ENCODE measurements around the gene RFC2. TPM values are rescaled to one million over a fixed set of nuclear protein-coding genes. Genes with fewer than 3 reads are reported as not detected.

Gene RFC2
- total and polyA plus RNA-seq, 2 of the 8 experiments (the other 6 are each of a cell fraction or from before 2014, with no cell fraction given), result 52.9 to 85.4 TPM

DNA sequence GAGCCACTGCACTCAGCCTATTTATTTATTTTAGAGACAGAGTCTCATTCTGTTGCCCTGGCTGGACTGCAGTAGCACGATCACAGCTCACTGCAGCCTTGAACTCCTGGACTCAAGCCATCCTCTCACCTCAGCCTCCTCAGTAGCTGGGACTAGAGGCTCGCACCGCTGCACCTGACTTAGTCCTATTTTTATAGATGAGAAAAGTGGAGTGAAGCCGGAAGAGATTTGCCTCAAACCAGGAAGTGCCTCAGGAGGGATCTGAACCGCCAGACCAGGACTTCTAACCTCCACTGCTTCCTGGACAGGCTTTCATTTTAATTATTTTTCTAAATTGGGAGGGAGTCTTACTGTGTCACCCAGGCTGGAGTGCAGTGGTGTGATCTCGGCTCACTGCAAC, 17.5 kb upstream of the RFC2 start (continued):
- TF ChIP-seq, protein P1, sequence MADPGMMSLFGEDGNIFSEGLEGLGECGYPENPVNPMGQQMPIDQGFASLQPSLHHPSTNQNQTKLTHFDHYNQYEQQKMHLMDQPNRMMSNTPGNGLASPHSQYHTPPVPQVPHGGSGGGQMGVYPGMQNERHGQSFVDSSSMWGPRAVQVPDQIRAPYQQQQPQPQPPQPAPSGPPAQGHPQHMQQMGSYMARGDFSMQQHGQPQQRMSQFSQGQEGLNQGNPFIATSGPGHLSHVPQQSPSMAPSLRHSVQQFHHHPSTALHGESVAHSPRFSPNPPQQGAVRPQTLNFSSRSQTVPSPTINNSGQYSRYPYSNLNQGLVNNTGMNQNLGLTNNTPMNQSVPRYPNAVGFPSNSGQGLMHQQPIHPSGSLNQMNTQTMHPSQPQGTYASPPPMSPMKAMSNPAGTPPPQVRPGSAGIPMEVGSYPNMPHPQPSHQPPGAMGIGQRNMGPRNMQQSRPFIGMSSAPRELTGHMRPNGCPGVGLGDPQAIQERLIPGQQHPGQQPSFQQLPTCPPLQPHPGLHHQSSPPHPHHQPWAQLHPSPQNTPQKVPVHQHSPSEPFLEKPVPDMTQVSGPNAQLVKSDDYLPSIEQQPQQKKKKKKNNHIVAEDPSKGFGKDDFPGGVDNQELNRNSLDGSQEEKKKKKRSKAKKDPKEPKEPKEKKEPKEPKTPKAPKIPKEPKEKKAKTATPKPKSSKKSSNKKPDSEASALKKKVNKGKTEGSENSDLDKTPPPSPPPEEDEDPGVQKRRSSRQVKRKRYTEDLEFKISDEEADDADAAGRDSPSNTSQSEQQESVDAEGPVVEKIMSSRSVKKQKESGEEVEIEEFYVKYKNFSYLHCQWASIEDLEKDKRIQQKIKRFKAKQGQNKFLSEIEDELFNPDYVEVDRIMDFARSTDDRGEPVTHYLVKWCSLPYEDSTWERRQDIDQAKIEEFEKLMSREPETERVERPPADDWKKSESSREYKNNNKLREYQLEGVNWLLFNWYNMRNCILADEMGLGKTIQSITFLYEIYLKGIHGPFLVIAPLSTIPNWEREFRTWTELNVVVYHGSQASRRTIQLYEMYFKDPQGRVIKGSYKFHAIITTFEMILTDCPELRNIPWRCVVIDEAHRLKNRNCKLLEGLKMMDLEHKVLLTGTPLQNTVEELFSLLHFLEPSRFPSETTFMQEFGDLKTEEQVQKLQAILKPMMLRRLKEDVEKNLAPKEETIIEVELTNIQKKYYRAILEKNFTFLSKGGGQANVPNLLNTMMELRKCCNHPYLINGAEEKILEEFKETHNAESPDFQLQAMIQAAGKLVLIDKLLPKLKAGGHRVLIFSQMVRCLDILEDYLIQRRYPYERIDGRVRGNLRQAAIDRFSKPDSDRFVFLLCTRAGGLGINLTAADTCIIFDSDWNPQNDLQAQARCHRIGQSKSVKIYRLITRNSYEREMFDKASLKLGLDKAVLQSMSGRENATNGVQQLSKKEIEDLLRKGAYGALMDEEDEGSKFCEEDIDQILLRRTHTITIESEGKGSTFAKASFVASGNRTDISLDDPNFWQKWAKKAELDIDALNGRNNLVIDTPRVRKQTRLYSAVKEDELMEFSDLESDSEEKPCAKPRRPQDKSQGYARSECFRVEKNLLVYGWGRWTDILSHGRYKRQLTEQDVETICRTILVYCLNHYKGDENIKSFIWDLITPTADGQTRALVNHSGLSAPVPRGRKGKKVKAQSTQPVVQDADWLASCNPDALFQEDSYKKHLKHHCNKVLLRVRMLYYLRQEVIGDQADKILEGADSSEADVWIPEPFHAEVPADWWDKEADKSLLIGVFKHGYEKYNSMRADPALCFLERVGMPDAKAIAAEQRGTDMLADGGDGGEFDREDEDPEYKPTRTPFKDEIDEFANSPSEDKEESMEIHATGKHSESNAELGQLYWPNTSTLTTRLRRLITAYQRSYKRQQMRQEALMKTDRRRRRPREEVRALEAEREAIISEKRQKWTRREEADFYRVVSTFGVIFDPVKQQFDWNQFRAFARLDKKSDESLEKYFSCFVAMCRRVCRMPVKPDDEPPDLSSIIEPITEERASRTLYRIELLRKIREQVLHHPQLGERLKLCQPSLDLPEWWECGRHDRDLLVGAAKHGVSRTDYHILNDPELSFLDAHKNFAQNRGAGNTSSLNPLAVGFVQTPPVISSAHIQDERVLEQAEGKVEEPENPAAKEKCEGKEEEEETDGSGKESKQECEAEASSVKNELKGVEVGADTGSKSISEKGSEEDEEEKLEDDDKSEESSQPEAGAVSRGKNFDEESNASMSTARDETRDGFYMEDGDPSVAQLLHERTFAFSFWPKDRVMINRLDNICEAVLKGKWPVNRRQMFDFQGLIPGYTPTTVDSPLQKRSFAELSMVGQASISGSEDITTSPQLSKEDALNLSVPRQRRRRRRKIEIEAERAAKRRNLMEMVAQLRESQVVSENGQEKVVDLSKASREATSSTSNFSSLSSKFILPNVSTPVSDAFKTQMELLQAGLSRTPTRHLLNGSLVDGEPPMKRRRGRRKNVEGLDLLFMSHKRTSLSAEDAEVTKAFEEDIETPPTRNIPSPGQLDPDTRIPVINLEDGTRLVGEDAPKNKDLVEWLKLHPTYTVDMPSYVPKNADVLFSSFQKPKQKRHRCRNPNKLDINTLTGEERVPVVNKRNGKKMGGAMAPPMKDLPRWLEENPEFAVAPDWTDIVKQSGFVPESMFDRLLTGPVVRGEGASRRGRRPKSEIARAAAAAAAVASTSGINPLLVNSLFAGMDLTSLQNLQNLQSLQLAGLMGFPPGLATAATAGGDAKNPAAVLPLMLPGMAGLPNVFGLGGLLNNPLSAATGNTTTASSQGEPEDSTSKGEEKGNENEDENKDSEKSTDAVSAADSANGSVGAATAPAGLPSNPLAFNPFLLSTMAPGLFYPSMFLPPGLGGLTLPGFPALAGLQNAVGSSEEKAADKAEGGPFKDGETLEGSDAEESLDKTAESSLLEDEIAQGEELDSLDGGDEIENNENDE (IDR thresholded peaks at IDR 0.05; ENCODE audit: insufficient replicate concordance, low read length), result no peak
- TF ChIP-seq TAF1 (IDR thresholded peaks at IDR 0.05; ENCODE audit: low read depth, low read length) (no peak), CBX5 (IDR thresholded peaks at IDR 0.05; ENCODE audit: low read depth, low read length) (no peak)

Data from H1 (cell line).